HG03571 (cell line): Measurements from ENCODE around the gene RARA.

ENCODE experiments used
- ATAC-seq: cut with Tn5 transposase; IDR thresholded peaks from one replicate; pipeline ENCODE4 v1.9.1; 2021; ENCODE audit not compliant: unreplicated experiment

Gene RARA

DNA sequence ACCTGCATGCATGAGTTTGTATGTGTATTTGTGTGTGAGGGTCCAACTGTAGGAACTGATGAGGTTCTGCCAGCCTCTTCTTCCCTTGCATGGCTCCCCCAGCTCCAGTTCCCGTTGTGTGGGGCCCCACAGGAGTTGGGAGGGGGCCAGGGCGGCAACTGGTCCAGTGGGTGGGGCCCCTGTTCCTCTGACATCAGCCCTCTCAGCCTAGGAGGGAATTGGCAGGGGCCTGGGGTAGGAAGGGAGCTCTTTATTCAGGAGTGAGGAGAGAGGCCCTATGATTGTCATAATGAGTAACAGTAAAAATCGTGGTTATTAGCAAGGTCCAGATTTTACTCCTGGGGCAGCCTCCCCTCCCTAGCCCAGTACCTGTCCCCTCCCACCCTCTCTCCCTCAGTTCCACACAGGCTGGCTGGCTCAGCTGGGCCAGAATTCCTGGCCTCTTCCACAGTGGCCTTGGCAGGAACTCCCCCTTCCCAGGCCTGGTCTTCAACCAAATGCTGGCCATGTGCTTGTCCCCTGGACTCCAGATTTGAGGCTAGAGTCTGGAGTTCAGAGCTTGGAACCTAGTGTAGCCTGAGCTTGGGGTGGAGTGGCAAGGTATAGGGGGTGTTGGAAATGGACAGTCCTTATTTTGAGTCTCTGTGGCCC lies 18.9 kb downstream of the RARA start:
- no peak for ATAC-seq

DNA sequence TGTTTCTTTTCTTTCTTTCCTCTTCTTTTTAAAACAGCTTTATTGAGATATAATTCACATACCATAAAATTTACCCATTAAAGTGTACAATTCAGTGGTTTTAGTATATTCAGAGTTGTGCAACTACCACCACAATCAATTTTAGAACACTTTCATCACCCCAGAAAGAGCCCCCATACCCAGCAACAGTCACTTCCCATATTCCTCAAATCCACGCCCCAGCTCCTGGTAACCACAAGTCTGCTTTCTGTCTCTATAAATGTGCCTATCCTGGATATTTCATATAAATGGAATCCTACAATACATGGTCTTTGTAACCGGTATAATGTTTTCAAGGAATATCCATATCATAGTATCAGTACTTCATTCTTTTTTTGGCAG lies 19.4 kb downstream of the RARA start:
- ATAC-seq, result no peak

DNA sequence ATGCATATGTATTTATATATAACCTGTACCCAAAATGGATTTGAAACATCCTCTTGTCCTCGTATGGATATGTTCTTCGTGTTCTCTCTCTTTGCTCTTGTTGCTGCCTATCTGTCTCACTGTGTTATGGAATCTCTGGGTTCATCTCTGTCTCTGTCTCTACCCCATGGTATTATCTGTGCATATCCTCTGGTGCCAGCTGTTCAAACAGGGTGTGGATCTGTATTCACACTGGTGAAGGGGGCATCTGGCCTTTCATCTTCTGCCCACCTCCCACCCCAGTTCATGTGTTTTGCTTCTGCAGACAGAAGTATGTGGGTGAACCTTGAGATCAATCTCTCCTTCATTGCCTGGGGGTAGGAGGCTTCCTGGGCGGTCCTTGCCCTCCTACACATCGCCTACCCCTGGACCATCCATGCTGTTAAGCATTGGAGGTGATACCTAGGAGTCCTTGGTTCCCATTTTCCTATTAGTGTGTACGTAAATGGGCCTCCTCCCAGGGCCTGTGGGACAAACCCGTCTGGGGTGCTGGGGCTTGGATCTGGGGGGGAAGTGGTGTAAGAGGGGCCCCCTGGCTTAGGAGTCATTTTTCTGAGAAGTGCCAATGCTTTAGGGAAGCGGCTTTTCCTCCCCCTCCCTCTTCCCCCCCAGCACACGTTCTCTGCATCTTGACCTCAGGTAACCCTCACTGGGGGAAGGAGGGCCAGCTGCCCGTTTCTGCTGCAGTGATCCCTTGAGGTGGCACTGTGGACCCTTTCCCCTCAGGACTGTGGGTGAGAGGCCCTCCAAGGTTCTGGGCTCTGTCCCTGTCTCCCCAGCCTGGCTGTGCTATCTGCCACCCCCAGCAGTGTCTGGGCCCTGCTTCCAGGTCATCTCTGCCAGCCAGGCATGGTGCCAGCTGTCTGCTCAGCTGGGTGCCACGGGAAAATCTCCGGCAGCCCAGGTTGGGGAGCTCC lies 21.1 kb downstream of the RARA start:
- ATAC-seq, result no peak

DNA sequence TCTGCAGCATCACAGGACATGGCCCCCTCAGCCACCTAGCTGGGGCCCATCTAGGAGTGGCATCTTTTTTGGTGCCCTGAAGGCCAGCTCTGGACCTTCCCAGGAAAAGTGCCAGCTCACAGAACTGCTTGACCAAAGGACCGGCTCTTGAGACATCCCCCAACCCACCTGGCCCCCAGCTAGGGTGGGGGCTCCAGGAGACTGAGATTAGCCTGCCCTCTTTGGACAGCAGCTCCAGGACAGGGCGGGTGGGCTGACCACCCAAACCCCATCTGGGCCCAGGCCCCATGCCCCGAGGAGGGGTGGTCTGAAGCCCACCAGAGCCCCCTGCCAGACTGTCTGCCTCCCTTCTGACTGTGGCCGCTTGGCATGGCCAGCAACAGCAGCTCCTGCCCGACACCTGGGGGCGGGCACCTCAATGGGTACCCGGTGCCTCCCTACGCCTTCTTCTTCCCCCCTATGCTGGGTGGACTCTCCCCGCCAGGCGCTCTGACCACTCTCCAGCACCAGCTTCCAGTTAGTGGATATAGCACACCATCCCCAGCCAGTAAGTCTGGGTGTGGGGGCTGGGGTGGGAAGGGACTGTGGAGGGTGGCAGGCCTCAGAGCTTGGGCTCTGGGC lies 22.0 kb downstream of the RARA start:
- ATAC-seq, result no peak

DNA sequence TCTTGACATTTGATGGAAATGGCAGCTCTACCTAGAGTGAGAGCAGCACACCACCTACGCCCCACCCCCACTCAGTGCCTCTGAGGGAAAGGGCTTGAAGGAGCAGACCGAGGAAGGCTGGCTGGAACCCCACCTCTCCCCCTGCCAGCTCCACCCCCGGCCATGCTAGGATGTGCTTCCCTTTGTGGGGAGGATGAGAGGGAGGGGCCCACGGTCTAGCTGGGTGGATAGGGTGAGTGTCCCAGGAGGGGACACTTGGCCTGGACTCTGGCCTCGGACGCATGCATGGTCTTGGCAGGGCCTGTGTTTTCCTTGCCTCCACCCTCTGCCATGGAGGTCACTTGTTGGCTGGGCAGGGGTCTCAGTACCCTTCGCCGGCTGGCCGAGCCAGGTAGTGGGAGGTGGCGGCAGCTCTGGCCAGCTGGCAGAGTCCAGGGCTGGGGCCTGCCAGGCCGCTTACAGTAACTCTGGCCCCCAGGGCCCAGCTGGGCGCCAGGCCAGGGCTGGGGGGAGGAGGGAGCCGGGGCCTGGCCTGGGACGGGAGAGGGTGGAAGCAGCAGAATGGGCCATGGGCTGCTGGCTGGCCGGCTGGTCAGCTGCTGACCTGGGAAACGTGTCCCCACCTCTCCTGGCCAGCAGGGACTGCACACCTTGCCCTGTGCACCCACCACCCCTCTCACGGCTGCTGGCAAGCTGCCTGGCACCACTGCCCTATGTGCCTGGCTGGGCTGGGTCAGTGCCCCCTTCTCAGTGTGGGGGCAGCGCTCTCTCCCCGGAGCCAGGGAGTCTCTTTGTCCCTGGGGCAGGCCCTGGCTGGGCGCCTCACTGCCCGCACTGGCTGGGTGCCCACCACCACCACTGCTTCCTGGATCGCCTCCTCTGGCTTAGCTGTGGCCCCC lies 23.0 kb downstream of the RARA start:
- no peak for ATAC-seq

DNA sequence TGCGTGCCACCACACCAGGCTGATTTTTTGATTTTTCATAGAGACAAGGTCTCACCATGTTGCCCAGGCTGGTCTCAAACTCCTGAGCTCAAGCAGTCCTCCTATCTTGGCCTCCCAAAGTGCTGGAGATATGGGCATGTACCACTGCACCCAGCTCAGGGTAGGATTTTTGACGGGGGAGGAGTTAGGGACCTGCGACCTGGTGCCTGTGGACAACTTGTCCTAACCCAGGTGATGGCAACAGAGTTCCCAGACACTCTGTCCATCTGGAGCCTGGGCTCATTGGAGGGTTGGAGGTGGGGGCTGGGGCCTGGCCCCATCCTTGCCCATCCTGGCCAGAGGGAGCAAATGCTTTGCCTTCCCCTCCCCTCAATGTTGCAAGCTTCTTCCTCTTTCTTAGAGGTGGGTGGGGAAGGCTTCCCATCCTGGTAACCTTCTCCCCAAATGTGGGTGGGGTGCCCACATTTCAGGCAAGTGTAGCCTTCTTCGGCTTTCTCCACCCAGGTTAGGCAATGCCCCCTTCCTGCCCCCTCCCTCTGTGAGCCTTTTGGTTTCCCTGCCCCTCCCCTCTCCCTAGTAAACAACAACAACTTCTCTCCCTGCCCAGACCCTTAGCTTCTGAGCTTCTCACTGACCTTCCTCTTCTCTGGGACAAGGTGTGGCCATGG lies 24.9 kb downstream of the RARA start:
- ATAC-seq, result no peak

DNA sequence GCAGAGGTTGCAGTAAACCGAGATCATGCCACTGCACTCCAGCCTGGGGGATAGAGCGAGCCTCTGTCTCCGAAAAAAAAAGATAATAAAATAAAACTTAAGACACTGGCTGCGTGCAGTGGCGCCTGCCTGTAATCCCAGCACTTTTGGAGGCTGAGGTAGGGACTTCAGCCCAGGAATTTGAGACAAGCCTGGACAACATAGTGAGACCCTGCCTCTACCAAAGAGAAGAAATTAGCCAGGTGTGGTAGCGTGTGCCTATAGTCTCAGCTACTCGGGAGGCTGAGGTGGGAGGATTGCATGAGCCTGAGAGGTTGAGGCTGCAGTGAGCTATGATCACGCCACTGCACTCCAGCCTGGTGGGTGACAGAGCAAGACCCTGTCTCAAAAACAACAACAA lies 26.6 kb downstream of the RARA start:
- ATAC-seq, result no peak

DNA sequence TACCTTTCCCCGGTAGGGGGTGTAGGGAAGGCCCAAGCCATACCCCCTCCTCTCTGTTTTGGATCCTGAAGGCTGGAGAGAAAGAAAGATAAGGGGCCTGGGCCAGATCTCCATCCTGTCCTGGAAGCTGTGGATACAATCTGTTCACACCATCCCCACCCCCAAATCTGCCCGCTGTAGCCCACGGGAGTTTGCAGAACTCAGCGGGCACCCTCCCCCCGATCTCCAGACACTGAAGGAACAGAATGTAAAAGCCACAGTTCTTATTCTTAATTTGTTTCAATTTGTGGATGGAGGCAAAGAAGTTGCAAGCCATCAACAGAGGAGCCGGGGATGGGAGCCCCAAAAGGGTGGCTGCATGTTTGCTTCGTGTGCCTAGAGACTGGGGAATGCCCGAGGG lies 28.4 kb downstream of the RARA start:
- no peak for ATAC-seq

DNA sequence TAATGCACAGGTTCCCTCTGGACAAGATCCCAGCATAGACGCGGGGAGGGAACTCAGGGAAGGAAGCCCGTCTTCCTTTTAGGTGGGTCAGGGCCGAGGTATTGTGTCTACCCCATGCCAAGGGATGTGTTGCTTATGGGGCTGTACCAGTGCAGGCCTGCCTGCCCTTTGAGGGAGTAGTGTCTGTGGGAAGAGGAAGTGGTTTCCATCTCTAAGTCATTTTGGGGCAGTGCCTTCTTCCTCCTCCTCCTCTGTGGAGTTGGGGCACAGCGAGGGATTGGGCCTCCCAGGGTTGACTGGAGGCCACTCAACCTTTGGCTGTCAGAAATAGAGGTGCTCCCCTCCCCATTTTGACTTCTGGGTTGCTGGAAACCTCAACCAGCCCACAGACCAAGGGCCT lies 29.1 kb downstream of the RARA start:
- no peak for ATAC-seq

DNA sequence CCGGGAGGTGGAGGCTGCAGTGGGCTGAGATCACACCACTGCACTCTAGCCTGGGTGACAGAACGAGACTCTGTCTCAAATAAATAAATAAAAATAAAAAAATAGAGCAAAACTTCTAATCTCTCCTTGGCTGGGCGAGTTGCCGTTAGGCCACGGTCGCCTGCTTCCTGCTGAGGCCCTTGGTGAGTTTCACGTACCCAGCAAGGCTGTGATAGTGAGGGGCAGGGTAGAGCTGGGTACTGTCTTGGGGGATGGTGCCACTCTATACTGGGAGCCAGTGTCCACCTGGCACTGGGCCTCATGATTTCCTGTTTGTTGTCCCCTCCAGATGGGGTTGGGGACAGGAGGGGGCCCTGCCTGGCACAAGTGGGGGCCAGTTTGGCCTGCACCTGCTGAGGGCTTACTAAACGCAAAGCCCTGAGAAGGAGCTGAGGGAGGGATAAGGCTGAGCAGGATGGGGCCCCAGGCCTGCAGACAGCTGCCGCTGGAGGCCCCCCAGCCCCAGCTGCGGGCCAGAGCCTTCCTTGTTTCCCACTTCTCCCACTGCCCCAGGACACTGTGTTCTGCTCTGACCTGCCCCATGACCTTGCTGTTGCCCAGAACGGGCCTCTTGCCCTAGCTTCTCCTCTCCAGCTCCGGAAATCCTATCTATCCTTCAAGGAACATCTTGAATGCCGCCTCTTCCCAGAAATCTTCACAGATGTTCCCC lies 30.1 kb downstream of the RARA start:
- no peak for ATAC-seq

DNA sequence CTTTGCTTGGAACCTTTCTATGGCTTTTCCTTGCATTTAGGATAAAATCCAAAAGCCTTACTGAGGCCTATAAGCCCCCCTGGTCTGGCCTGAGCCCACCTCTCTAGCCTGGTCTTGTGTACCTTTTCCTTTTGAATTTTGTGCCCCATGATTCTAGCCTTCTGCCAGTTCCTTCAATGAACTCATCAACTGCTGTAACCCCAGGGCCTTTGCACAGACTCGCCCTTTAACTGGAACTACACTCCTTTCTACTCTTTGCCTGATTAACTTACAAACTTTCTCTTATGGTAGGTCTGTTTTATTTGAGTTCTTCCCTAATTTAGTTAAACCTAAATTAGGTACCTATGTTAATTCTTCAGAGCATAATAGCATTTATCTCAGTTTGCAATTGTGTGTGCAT lies 31.3 kb downstream of the RARA start:
- ATAC-seq, result no peak

DNA sequence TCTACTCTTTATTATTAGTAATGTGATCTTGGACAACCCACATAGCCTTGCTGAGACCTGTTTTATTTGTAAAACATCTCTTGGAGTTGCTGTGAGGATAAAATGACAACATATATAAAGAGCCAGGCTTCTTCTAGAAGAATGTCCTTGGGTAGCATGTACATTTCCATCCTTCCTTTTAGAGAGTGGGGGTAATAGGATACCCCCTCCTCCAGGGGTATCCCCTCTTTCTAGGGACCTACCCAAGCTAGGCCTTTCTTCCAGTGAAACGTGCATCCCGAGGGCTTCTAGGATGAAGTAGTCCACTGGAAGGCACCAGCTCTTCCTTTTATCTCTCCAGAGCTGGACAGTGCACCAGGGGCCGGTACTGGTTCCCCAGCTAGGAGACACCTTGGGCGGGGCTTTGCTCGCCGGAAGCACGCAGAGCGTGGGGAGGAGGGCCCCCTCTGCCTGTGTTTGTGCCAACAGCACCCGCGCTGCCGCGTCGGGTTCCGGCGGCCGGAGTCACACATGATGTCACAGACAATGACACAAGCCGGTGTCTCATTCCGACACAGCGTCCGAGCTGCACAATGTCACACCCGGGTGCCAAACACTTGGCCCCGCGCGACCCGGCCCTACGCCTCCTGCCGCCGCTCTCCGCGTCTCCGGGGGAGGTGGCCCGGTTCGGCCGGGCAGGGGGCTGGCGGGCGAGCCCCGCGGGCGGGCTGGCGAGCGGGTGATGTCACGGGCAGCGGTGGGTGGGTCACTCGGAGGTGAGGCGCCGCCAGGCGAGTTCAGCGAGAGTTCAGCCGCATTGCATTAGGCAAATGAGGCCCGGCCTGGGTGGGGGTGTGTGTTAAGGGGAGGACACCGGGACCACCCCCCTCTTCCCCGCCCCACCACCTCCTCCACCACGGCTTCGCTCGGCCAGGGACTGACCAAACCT lies 32.2 kb downstream of the RARA start:
- peak; percentile 62 for ATAC-seq

DNA sequence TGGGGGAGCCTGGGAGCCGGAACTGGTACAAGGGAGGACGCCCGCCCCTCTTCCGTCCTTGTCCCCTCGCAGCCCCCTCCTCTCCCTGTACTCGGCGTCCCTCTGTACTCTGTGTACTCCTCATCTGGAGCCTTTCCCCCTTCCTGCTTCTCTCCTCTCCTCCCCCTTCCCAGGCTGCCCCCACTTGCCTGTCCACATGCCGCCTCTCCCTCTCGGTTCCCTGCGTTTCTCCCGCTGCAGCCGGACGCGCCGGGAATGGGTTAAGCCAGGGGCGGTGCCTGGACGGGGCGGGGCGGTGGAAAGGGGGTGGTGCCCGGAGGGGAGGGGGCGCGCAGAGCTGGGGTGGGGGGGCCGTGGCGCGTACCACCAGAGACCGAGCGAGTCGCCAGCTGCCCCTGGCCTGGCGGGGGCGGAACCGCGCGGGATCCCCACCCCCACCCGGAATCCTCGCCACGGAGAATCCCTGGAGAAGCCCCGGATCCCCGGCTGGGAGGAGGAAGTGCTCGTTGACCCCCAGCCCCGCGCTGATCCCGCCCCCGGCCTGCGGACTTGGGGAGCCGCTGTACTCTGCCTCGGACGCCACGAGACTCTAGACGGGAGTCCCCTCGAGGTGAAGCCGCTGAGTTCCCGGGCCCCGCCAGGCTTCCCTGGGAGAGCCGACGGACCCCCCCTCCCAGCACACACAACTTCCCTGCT lies 33.0 kb downstream of the RARA start:
- no peak for ATAC-seq

DNA sequence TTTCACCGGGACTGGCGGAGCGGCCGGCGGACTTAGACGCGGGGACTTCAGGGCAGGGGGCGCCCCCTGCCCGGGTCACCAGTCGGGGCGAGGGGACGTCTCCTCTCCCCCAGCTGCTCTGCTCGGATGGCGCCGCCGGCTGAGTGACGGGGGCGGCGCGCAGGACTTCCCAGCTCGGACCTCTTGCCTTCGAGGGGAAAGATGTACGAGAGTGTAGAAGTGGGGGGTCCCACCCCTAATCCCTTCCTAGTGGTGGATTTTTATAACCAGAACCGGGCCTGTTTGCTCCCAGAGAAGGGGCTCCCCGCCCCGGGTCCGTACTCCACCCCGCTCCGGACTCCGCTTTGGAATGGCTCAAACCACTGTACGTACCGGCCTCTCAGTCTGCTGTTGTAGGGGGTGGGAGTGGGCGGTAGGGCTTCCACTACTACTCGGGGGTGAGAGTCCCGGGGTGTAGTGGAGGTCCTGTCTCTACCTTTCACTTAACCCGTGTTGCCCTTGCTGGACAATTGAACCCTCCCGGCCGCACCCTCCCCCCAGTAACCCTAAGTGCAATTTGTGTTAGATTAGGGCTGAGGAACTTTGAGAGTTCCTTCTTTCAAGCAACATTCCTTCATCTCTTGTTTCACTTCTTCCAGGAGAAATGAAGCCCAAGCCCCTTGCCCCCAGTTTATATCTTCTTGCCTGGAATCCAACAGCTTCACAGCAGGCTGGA lies 33.7 kb downstream of the RARA start:
- no peak for ATAC-seq

DNA sequence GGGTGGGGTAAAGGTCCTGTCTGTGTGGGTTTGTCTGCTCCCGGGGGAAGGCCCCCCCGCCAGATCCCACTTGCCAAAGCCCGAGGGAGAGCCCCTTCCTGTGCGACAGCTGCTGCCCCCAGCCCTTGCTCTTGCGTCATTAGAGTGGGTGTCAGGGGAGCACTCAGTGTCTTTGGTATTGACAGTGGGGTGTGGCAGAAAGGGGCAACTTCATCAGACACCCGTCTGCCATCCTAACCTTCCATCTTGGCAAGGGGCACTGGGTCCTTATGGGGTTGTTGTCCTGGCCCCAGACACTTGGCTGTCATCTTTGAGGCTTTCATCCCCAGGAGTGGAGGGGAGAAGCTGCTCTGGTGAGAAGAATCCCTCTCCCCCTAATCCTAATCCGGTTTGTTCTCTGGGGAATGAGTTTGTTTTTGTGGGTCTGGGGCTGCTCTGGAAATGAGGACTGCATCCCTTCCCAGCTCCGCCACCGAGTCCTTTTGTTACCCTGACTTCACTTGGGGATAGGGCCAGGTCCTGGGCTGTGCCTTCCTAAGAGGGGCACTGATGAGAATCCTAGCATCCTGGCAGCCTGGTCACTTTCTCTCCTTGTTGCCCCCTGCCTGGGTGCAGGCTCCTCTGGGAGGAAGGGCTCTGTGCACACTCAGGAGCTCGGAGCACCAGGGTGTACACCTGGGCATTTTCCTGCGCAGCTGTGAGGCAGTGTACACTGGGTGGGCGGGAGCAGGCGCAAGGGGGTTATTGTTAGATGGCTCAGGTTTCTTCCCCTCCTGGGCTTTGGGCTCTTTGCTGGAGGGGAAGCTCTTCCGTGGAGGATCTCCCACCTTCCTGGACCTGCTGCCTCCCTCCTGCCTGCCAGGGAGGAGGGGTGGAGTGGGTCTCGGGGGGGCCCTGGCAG lies 34.5 kb downstream of the RARA start:
- ATAC-seq, result no peak

DNA sequence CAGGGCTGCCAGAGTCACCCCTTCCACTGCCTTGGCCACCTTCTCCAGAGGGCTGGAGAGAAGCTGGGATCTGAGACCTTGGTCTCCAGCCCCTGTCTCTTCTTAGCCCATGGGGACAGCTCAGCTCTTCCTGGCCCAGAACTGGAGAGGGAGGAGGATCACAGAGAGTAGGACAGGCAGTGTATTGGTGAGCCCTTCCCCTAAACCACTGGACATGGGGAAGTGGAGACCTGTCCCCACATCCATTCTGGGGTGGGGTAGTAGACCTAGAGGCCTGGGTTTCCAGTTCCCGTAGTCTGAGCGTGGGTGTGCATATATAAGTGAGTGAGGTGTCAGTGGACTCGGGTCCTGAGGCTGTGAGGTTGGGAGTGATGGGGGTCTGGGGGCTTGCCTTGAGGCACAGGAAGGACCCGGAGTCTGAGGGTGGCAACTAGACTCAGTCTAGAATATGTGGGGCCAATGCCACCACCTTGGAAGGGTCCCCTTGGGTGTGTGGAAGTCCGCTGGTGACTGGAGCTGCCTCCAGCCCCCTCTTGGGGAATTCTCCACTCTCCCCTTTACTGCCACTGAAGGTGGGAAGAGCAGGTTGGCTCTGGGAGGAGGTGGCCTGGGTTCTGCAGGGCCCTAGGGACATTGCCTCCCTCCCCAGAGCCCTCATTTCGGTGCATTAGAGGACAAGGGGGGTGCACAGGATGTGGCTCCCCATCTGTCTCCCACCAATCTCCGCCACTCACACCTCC lies 35.6 kb downstream of the RARA start:
- ATAC-seq, result no peak
